ENCODE data around the gene DSG3.

DSG3 gene

GRCh38 chr18:31447530-31448191 lies at the start of gene DSG3:
Gene DSG3 (plus strand): TSS chr18:31447741. CDS start chr18:31447878, 137 bp downstream.
- no peak for DNase-seq

GRCh38 chr18:31398191-31398590 lies 49.4 kb upstream of the DSG3 start:
- no peak for DNase-seq

GRCh38 chr18:31399306-31400032 lies 48.1 kb upstream of the DSG3 start:
- DNase-seq: no peak

- no peak for DNase-seq
Observed at GRCh38 chr18:31401156-31402025, 46.1 kb upstream of the DSG3 start.

- no peak for DNase-seq
Observed at GRCh38 chr18:31402026-31402373, 45.5 kb upstream of the DSG3 start.

GRCh38 chr18:31403409-31403808 lies 44.1 kb upstream of the DSG3 start:
- no peak for DNase-seq

- DNase-seq: no peak
Observed at GRCh38 chr18:31407649-31408048, 39.9 kb upstream of the DSG3 start.

GRCh38 chr18:31409276-31409675 lies 38.3 kb upstream of the DSG3 start:
- no peak for DNase-seq

GRCh38 chr18:31410716-31411483 lies 36.6 kb upstream of the DSG3 start:
- no peak for DNase-seq

- no peak for DNase-seq
Observed at GRCh38 chr18:31413137-31413536, 34.4 kb upstream of the DSG3 start.

- no peak for DNase-seq
Observed at GRCh38 chr18:31417850-31418249, 29.7 kb upstream of the DSG3 start.

- no peak for DNase-seq
Observed at GRCh38 chr18:31419457-31419932, 28.0 kb upstream of the DSG3 start.

- no peak for DNase-seq
Observed at GRCh38 chr18:31420032-31420431, 27.5 kb upstream of the DSG3 start.

GRCh38 chr18:31420524-31420923 lies 27.0 kb upstream of the DSG3 start:
- no peak for DNase-seq

GRCh38 chr18:31424383-31424988 lies 23.1 kb upstream of the DSG3 start:
- DNase-seq: no peak

GRCh38 chr18:31426021-31426420 lies 21.5 kb upstream of the DSG3 start:
- no peak for DNase-seq

GRCh38 chr18:31426871-31427406 lies 20.6 kb upstream of the DSG3 start:
- no peak for DNase-seq

- no peak for DNase-seq
Observed at GRCh38 chr18:31428211-31428610, 19.3 kb upstream of the DSG3 start.

GRCh38 chr18:31429623-31430022 lies 17.9 kb upstream of the DSG3 start:
- DNase-seq: peak; percentile 2

- no peak for DNase-seq
Observed at GRCh38 chr18:31430072-31430471, 17.5 kb upstream of the DSG3 start.

- no peak for DNase-seq
Observed at GRCh38 chr18:31430554-31430953, 17.0 kb upstream of the DSG3 start.

- DNase-seq: no peak
Observed at GRCh38 chr18:31432316-31432715, 15.2 kb upstream of the DSG3 start.

All from NCI-H510A (cell line).